H1 (cell line): ENCODE measurements around the gene POLR2H. TPM values are rescaled to one million over a fixed set of nuclear protein-coding genes. Genes with fewer than 3 reads are reported as not detected.

Source experiments
- CTBP2 ChIP-seq: IDR thresholded peaks from 2 replicates; pipeline ENCODE4 v1.7.0; 2011; ENCODE audit warnings: borderline replicate concordance, mild to moderate bottlenecking, moderate library complexity, mixed read lengths, low read length; ENCODE audit not compliant: insufficient read depth, insufficient read length
- EGR1 ChIP-seq: IDR thresholded peaks from 2 replicates; pipeline ENCODE4 v1.6.1; 2011; ENCODE audit warnings: low read depth, low read length, borderline replicate concordance
- EP300 ChIP-seq, 2 experiments: IDR thresholded peaks; 1 replicate in 1 of 2; 2 replicates in 1 of 2; pipeline ENCODE4 v1.6.1; 2011 to 2012; ENCODE audit warnings: low read depth in 2 of 2, low read length in 2 of 2, mild to moderate bottlenecking in 2 of 2, borderline replicate concordance in 1 of 2, inconsistent platforms in 1 of 2, moderate library complexity in 1 of 2
- GABPA ChIP-seq: IDR thresholded peaks from 2 replicates; pipeline ENCODE4 v1.6.1; 2011; ENCODE audit warnings: mild to moderate bottlenecking, low read length, moderate library complexity, borderline replicate concordance; ENCODE audit not compliant: insufficient read depth
- HDAC6 ChIP-seq: IDR thresholded peaks from one replicate; pipeline ENCODE4 v1.7.1; 2012; ENCODE audit warnings: low read depth, mild to moderate bottlenecking, inconsistent platforms, low read length, moderate library complexity
- KDM5A ChIP-seq: fragments of 200-600 bp; IDR thresholded peaks from 2 replicates; pipeline ENCODE4 v1.7.1; 2012; ENCODE audit warnings: mild to moderate bottlenecking, low read length, inconsistent platforms, mixed read lengths
- RBBP5 ChIP-seq: IDR thresholded peaks from 2 replicates; pipeline ENCODE4 v1.7.1; 2012; ENCODE audit warnings: low read depth, mild to moderate bottlenecking, inconsistent platforms, low read length, moderate library complexity, borderline replicate concordance
- RNF2 ChIP-seq: fragments of 200-900, 300-1000 bp; sonication (generic); IDR thresholded peaks from 2 replicates; pipeline ENCODE4 v1.7.1; 2016; ENCODE audit warnings: borderline replicate concordance, low read depth, mild to moderate bottlenecking, antibody characterized with exemption, low read length; ENCODE audit not compliant: poor library complexity, severe bottlenecking; ENCODE audit errors: missing control alignments
- SIX5 ChIP-seq: IDR thresholded peaks from 2 replicates; pipeline ENCODE4 v1.6.1; 2011; ENCODE audit warnings: mild to moderate bottlenecking, low read depth, low read length
- TBP ChIP-seq: IDR thresholded peaks from 2 replicates; pipeline ENCODE4 v1.6.1; 2011; ENCODE audit warnings: low read depth, low read length, improper control_type of control experiment
- polyA plus RNA-seq, 7 experiments: library from polyadenylated mRNA; depleted of rRNA in 3 of 7; stranded (reverse) in 5 of 7; unstranded in 2 of 7; fragments of >200 nt in 5 of 7; fragments of 200-250 nt in 2 of 7; gene quantifications; 1 replicate in 5 of 7; 2 replicates in 1 of 7; 4 replicates in 1 of 7; pipeline versions ENCODE4 v1.2.1 to v1.2.3, GENCODE V29; 2011 to 2013; ENCODE audit warnings: missing spikeins in 2 of 7, mixed read lengths in 2 of 7
- total RNA-seq: library from RNA; stranded (reverse); fragmentation: NEBNext Ultra II Directional; extraction: Animal tissue kit (Norgen Biotek cat#: 25700); gene quantifications from 2 replicates; pipeline ENCODE4 v1.2.1, GENCODE V29; 2021
- TF ChIP-seq, protein P1 (sequence below): IDR thresholded peaks from 2 replicates; pipeline ENCODE4 v1.6.1; 2011; ENCODE audit warnings: low read depth, mild to moderate bottlenecking, low read length; ENCODE audit not compliant: insufficient read depth

Gene POLR2H
- total and polyA plus RNA-seq, 2 of the 8 experiments (the other 6 are each of a cell fraction or from before 2014, with no cell fraction given) = 113 to 335 TPM

GRCh38 chr3:184338511-184338945 is 23.0 kb upstream of the POLR2H start (continued):
- TF ChIP-seq RBBP5 (peak; percentile 55; the same call in 1 of the 2 replicates), GABPA (0 out of 2 replicates have a peak, but pooled peaks have one; percentile 22), SIX5 (no peak), EGR1 (peak; percentile 86; the same call in 1 of the 2 replicates), EP300 (IDR thresholded peaks at IDR 0.05; ENCODE audit: borderline replicate concordance in 1 of 2, low read depth in 2 of 2, low read length in 2 of 2) (peak in 1 of 2 experiments; percentile 12; a peak in 1 of 3 replicates), TBP (peak; percentile 29; the same call in 1 of the 2 replicates), RNF2 (no peak), HDAC6 (no peak), KDM5A (no peak), CTBP2 (no peak)
- TF ChIP-seq, protein P1, sequence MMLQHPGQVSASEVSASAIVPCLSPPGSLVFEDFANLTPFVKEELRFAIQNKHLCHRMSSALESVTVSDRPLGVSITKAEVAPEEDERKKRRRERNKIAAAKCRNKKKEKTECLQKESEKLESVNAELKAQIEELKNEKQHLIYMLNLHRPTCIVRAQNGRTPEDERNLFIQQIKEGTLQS = no peak
